HEK293 (cell line): Measurements from ENCODE around the gene SRMS.

ENCODE experiments used
- CTCF ChIP-seq: fragments of 450-650 bp; formaldehyde crosslinking; IDR thresholded peaks from 2 replicates; pipeline ENCODE4 v1.5.1; 2016; ENCODE audit warnings: missing biosample characterization, missing genetic modification characterization
- KLF10 ChIP-seq: fragments of 450-650 bp; IDR thresholded peaks from 2 replicates; pipeline ENCODE4 v1.5.1; 2018; ENCODE audit warnings: missing biosample characterization, mild to moderate bottlenecking, missing genetic modification characterization
- REST ChIP-seq: fragments of 450-650 bp; formaldehyde crosslinking; IDR thresholded peaks from 2 replicates; pipeline ENCODE4 v1.5.1; 2016; ENCODE audit warnings: missing biosample characterization, missing genetic modification characterization
- ZBTB10 ChIP-seq: fragments of 450-650 bp; formaldehyde crosslinking; IDR thresholded peaks from 2 replicates; pipeline ENCODE4 v1.5.1; 2016; ENCODE audit warnings: missing biosample characterization, missing genetic modification characterization
- ZBTB11 ChIP-seq: fragments of 450-650 bp; formaldehyde crosslinking; conservative IDR thresholded peaks from 2 replicates; pipeline ENCODE4 v1.5.1; 2016; ENCODE audit warnings: low read depth, missing biosample characterization, missing genetic modification characterization
- ZNF223 ChIP-seq: fragments of 450-650 bp; formaldehyde crosslinking; IDR thresholded peaks from 2 replicates; pipeline ENCODE4 v1.5.1; 2016; ENCODE audit warnings: missing biosample characterization, missing genetic modification characterization
- ZNF350 ChIP-seq: fragments of 450-650 bp; formaldehyde crosslinking; IDR thresholded peaks from 2 replicates; pipeline ENCODE4 v1.5.0; 2017; ENCODE audit warnings: missing biosample characterization, mild to moderate bottlenecking, missing genetic modification characterization
- ZNF530 ChIP-seq: fragments of 450-650 bp; formaldehyde crosslinking; IDR thresholded peaks from 2 replicates; pipeline ENCODE4 v1.5.1; 2016; ENCODE audit warnings: low read depth, missing biosample characterization, missing genetic modification characterization
- ZNF707 ChIP-seq: fragments of 450-650 bp; formaldehyde crosslinking; IDR thresholded peaks from 2 replicates; pipeline ENCODE4 v1.5.1; 2016; ENCODE audit warnings: missing biosample characterization, missing genetic modification characterization
- ZNF837 ChIP-seq: fragments of 450-650 bp; formaldehyde crosslinking; IDR thresholded peaks from 2 replicates; pipeline ENCODE4 v1.5.1; 2016; ENCODE audit warnings: missing biosample characterization, missing genetic modification characterization
- ZSCAN30 ChIP-seq: fragments of 450-650 bp; IDR thresholded peaks from 2 replicates; pipeline ENCODE4 v1.5.1; 2018; ENCODE audit warnings: missing biosample characterization, mild to moderate bottlenecking, missing genetic modification characterization, moderate library complexity

- no peak for TF ChIP-seq ZNF707 (tag by site-specific recombination)
- no peak for TF ChIP-seq ZNF837 (tag by site-specific recombination)
- no peak for TF ChIP-seq CTCF (tag by site-specific recombination)
- no peak for TF ChIP-seq ZNF530 (tag by site-specific recombination)
- TF ChIP-seq ZNF350 (tag by site-specific recombination), result no peak
- TF ChIP-seq REST, result no peak
- TF ChIP-seq ZBTB10 (tag by site-specific recombination), result no peak
- no peak for TF ChIP-seq ZSCAN30 (tag by site-specific recombination)
- no peak for TF ChIP-seq ZNF223 (tag by site-specific recombination)
- no peak for TF ChIP-seq ZBTB11 (tag by site-specific recombination)
- no peak for TF ChIP-seq KLF10
These were observed 7.8 kb downstream of the SRMS start for GRCh38 chr20:63539441-63540370.
